ENCODE measurements around the gene TAS2R41. TPM values are rescaled to one million over a fixed set of nuclear protein-coding genes. Genes with fewer than 3 reads are reported as not detected.

The TAS2R41 gene
- total and polyA plus RNA-seq, 7 donors = 1.6 TPM; not detected in 6

GRCh38 chr7:143439866-143440265 lies 37.8 kb upstream of the TAS2R41 start:
- Histone ChIP-seq H3K4me3 (no peak overlapping the region), H3K9me3 (no peaks in the 10 kb centered on the region), H3K27me3 (no peaks in the 10 kb centered on the region), H3K4me1 (no peaks in the 10 kb centered on the region), H3K27ac (no peak overlapping the region), H3K36me3 (no peaks in the 10 kb centered on the region)
- TF ChIP-seq EP300 (IDR thresholded peaks at IDR 0.05) (no peak), POLR2A (IDR thresholded peaks at IDR 0.05) (no peak), POLR2AphosphoS5 (IDR thresholded peaks at IDR 0.05) (no peak), CTCF (IDR thresholded peaks at IDR 0.05) (no peak)
- intact Hi-C loops (cut with DNase I) = loop anchor here (10.0 kb wide), 1 partner anchor 425 kb away; no protein-coding TSS in a partner anchor
- 93 to 99% methylated on average over 2 of the region's 2 CpGs for WGBS, 2 donors
- no peak for DNase-seq

- H3K4me3 ChIP-seq = no peak within 1 kb of the TSS
- TF ChIP-seq POLR2AphosphoS5 (IDR thresholded peaks at IDR 0.05) = no peak
- no peak for TF ChIP-seq POLR2A (IDR thresholded peaks at IDR 0.05)
- no peak for TF ChIP-seq EP300 (IDR thresholded peaks at IDR 0.05)
- TF ChIP-seq CTCF (IDR thresholded peaks at IDR 0.05) = no peak
- intact Hi-C loops (cut with DNase I) = no loop called here
- no peak within 1 kb of the TSS for H3K27ac ChIP-seq
- H3K27me3 ChIP-seq = no peaks in the 10 kb centered on the region
- DNase-seq = no peak
- no peaks in the 10 kb centered on the region for H3K9me3 ChIP-seq
- no peaks in the 10 kb centered on the region for H3K4me1 ChIP-seq
- 73 to 96% methylated on average over 4 of the region's 4 CpGs for WGBS, 2 donors
- no peaks in the 10 kb centered on the region for H3K36me3 ChIP-seq
Observed at GRCh38 chr7:143443153-143443552, 34.5 kb upstream of the TAS2R41 start, which contains the start of gene TAS2R60. Gene TAS2R60, plus strand, starts transcription at chr7:143443453. Its CDS starts 0 bp downstream, at chr7:143443453.

GRCh38 chr7:143444063-143444782 lies 33.5 kb upstream of the TAS2R41 start:
- no peaks in the 10 kb centered on the region for H3K27me3 ChIP-seq
- H3K4me3 ChIP-seq = no peak overlapping the region
- intact Hi-C loops (cut with DNase I) = no loop called here
- WGBS, 2 donors = 94 to 96% methylated on average over 6 of the region's 6 CpGs
- no peaks in the 10 kb centered on the region for H3K4me1 ChIP-seq
- no peaks in the 10 kb centered on the region for H3K9me3 ChIP-seq
- H3K36me3 ChIP-seq = no peaks in the 10 kb centered on the region
- H3K27ac ChIP-seq = no peak overlapping the region
- no peak for DNase-seq
- no peak for TF ChIP-seq POLR2A (IDR thresholded peaks at IDR 0.05)
- TF ChIP-seq POLR2AphosphoS5 (IDR thresholded peaks at IDR 0.05) = no peak

GRCh38 chr7:143444785-143445184 lies 32.9 kb upstream of the TAS2R41 start:
- intact Hi-C loops (cut with DNase I) = no loop called here
- DNase-seq = no peak
- no peaks in the 10 kb centered on the region for H3K27me3 ChIP-seq
- H3K4me3 ChIP-seq = no peak overlapping the region
- H3K27ac ChIP-seq = no peak overlapping the region
- H3K9me3 ChIP-seq = no peaks in the 10 kb centered on the region
- TF ChIP-seq CTCF (IDR thresholded peaks at IDR 0.05) (no peak), POLR2A (IDR thresholded peaks at IDR 0.05) (no peak), EP300 (IDR thresholded peaks at IDR 0.05) (no peak), POLR2AphosphoS5 (IDR thresholded peaks at IDR 0.05) (no peak)
- no peaks in the 10 kb centered on the region for H3K4me1 ChIP-seq
- no peaks in the 10 kb centered on the region for H3K36me3 ChIP-seq
- 97% methylated on average over 1 of the region's 1 CpG for WGBS, 2 donors

- TF ChIP-seq EP300 (IDR thresholded peaks at IDR 0.05) = no peak
- no peak for TF ChIP-seq CTCF (IDR thresholded peaks at IDR 0.05)
- TF ChIP-seq POLR2A (IDR thresholded peaks at IDR 0.05) = no peak
- no peak for TF ChIP-seq POLR2AphosphoS5 (IDR thresholded peaks at IDR 0.05)
- no peak for DNase-seq
- 72 to 84% methylated on average over 3 of the region's 3 CpGs for WGBS, 2 donors
- no peaks in the 10 kb centered on the region for H3K4me1 ChIP-seq
- H3K9me3 ChIP-seq = no peaks in the 10 kb centered on the region
- no peaks in the 10 kb centered on the region for H3K27me3 ChIP-seq
- no peak overlapping the region for H3K4me3 ChIP-seq
- no peaks in the 10 kb centered on the region for H3K36me3 ChIP-seq
- H3K27ac ChIP-seq = no peak overlapping the region
- intact Hi-C loops (cut with DNase I) = no loop called here
Observed at GRCh38 chr7:143447466-143447865, 30.2 kb upstream of the TAS2R41 start.
